ENCODE results near the gene PARD6A.

- TF ChIP-seq TBP (CRISPR knock-in tag; IDR thresholded peaks at IDR 0.05) (no peak), RAD21 (CRISPR knock-in tag; IDR thresholded peaks at IDR 0.05) (no peak), SP2 (CRISPR knock-in tag; IDR thresholded peaks at IDR 0.05) (no peak), ZNF354B (CRISPR knock-in tag; IDR thresholded peaks at IDR 0.05) (no peak), POLR2A (IDR thresholded peaks at IDR 0.05; ENCODE audit: insufficient read depth in 1 of 2, low read depth in 2 of 2, low read length in 2 of 2) (no peak), TCF7L2 (IDR thresholded peaks at IDR 0.05; ENCODE audit: low read depth, low read length) (no peak)
These were observed 10.7 kb upstream of the PARD6A start for GRCh38 chr16:67650023-67650422.

Data from HepG2 (cell line).